CD4-positive, alpha-beta T cell treated with Interleukin-10 for 1 hour (primary cell): Measurements from ENCODE around the gene CARMIL1.
"Not testable (repeated sequence)": the region's sequence is repeated elsewhere in the genome, so short reads cannot be mapped to it uniquely, and the experiment has no call there.

Experiments
- DNase-seq: peaks from one replicate; pipeline ENCODE4 v3.0.0-alpha.2; 2020

CARMIL1 gene

DNA sequence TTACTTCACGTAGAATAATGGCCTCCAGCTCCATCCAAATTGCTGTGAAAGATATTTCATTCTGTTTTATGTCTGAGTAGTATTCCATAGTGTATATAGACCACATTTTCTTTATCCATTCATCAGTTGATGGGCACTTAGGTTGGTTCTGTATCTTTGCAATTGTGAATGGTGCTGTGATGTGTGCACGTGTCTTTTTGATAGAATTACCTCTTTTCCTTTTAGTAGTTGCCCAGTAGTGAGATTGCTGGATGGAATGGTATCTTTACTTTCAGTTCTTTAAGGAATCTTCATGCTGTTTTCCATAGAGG, 91.8 kb downstream of the CARMIL1 start:
- no peak for DNase-seq

DNA sequence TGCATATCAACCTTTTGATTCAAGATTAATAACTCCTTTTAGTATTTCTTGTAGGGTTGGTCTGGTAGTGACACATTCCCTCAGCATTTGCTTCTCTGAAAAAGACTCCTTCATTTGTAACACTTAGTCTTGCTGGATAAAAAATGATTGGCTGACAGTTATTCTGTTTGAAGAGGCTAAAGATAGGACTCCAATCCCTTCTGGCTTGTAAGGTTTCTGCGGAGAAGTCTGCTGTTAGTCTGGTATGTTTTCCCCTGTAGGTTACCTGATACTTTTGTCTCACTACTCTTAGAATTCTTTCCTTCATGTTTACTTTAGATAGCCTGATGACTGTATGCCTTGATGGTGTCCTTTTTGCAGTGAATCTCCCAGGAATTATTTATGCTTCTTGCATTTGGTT, 96.0 kb downstream of the CARMIL1 start:
- no peak for DNase-seq

DNA sequence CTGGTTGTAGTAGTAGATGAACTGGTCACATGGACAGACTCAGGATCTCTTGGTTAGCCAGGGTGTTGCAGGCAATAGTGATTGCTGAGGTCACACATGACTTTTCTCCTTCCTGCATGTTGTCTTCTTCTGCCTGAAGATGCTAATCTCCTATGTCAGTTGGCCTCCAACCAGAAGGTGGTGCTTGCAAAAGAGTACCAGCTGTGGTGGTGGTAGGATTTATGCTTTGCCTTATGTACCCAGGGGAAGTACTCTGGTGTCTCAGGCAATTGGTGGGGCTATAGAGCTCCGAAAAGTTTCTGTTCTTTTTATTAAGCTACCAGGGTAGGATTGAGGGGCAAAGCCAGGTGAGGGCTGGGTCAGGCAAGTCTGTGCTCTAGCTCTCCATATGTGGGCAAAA, 98.5 kb downstream of the CARMIL1 start:
- DNase-seq, result no peak

DNA sequence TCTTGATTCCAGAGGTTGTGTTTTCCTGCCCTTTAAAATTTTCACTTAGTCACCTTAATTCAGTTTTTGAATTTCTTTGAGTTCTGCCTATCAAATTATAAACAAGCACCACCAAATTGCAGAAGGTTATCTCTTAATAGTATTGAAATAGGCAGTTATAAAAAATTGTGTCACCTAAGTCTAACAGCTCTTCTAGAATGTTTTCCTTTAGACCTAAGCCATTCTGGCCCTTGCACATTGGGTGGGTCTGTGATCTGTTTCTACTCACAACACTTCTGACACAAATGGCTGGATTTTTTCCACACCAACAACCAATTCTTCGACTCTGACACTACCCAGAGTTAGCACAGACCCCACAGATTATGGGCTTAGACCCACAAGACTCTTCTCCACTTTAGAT, 101.9 kb downstream of the CARMIL1 start:
- no peak for DNase-seq

DNA sequence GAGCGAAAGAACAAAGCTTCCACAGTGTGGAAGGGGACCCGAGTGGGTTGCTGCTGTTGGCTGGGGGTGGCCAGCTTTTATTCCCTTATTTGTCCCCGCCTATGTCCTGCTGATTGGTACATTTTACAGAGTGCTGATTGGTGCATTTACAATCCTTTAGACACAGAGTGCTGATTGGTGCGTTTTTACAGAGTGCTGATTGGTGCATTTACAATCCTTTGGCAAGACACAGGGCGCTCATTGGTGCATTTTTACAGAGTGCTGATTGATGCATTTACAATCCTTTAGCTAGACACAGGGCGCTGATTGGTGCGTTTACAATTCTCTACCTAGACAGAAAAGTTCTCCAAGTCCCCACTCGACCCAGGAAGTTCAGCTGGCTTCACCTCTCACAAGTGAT, 103.3 kb downstream of the CARMIL1 start:
- not testable (repeated sequence) for DNase-seq

DNA sequence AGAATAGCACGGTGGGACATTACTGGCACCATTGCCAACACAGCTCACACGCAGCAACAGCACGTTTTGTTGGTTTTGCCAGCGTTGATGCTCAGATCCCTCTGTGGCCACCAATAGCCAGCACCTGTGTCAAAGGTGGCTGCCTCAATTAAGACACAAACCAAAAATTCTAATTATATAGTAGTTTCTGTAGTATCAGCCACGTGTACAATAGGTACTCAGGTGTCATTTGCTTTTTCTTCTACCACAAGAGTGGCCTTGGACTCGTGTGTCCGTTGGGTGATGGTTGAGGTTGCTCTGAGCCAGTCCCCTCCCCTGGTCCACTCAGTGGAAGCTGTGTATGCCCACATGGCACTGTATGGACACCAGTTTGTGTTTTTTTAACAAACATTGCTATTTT, 105.1 kb downstream of the CARMIL1 start:
- no peak for DNase-seq

DNA sequence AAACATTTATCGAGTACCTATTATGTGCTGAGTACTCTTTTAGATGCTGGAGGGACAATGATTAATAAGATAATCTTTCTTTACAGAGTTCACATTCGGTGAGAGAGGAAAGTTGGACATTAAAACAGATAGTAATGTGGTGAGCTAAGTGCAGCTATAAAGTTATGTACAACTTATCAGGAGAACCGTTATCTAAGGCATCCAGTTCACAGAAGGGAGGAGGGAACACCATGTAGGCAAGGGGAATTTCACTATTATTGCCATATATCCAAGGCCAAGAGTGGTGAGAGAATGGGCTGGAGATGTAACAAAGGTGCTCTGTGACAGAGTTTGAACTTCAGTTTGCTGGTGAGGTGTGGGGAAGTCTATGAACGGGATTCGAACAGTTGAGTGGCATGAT, 105.8 kb downstream of the CARMIL1 start:
- no peak for DNase-seq

DNA sequence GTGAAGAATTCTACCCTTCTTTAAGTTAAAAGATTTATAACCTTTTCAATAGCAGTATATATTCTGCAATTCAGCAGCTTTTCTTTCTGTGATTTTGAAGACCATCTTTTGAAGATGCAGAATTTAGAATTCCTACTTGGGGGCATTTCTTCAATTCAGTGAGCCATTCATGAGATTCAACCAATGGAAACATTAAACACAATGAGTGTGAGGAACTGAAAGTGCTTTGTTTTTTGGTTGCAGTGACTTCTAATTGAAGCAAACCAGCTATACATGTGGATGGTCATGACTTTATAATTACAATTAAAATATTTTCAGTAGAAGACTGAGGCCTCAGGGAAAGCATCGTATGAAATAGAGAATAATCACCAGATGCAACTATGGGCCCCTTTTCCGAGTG, 108.3 kb downstream of the CARMIL1 start:
- no peak for DNase-seq

DNA sequence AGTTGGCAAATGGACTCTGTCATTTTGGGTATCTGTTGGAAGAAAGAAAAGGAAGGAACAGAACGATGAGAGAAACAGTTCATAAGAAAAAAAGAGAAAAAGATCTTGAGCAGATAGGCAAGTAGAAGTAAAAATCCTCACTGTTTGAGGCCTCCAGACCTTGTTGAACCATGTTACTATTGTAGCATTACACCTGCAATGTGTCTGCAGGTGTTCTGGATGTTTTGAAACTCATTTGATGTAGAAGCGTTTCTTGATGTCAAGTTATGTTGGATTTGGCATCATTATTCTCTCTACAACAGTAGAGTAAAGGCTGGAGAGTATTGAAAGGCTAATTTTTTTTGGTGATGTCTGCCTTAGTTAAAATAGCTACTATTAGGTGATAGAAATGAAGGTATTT, 108.7 kb downstream of the CARMIL1 start:
- DNase-seq, result no peak

DNA sequence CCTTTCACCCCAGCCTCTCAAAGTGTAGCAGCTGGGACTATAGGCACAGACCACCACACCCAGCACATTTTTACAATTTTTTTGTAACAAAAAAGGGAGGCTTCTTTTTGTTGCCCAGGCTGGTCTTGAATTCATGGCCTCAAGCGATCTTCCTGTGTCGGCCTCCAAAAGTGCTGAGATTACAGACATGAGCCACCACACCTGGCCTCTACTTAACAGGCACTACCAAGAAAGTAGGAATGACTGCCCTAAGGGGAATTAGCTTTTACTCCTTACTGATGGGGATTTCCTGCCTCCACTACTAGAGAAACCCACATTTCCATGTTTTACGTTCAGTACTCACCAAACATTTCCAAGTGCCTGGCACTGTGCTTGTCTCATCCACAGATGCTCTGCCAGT, 109.6 kb downstream of the CARMIL1 start:
- no peak for DNase-seq

DNA sequence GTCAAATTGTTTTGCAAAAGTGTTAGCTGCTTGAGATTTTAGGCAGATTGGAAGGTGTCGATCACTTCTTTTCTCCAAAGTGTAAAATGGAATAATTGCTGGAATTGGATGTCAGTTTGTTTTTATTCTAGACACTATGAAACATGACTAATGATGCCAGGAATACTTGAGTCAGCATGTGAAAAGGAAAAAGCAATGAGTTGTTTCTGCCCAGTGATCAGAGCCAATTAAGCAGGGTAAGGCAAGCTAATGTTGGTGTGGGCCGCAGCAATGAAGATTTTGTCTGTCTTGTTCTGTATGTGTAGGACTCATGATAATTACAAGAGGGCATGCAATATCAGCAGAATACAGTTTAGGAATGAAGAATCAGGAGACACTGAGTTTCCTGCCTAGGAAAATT, 110.3 kb downstream of the CARMIL1 start:
- DNase-seq, result no peak

DNA sequence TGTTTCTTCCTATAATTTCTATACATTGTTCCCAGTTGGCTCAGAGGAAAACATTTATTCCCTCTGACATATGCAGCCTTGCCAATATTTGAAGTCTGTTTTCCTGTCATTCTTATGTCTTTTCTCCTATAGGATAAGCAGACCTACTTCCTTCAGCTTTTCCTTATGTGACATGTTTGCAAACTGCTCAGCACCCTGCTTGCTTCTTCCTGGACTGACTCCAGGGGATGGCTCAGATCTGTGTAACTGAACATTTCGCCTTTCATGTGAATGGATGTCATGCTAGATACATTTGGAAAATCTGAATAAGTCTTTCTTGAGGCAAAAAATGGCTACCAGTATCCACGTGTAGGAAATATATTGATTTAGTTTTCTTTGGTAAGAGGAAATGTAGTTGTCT, 113.2 kb downstream of the CARMIL1 start:
- DNase-seq, result no peak

DNA sequence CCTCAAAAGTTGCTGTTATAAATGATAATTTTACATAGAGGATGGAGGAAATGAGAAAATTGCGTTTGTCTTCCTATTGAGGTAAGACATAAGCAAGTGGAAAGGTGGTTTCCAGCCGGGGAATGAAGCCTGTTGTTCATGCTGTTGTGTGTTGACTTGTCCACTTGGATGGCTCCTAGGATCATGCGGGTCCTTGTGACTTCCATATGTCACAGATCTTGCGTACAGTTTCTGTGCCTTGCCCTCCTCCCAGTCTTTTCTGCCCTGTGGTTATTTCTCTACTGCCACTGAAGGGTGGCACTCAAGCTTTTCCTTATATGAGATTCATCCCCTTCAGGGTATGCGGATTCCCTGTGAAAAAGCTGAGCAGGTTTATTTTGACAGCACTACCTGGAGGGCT, 116.6 kb downstream of the CARMIL1 start:
- no peak for DNase-seq

DNA sequence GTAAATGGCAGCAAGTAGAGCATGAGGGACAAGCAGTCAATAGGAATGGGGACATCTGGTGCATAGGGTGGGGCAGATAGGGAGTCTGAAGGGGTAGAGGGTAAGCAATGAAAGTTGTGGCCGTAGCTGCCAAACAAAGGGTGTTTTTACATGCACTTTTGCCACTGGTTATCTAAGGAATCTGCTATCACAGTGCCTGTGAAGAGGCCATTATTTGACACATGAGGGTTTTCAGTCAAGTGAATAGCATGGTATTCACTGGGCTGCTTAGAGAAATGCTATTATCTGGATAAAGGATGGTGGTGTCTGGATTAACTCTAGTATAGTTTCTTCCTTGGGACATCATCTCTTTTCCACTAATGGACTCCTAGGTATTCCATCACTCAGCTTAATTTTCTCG, 118.2 kb downstream of the CARMIL1 start:
- DNase-seq, result no peak

DNA sequence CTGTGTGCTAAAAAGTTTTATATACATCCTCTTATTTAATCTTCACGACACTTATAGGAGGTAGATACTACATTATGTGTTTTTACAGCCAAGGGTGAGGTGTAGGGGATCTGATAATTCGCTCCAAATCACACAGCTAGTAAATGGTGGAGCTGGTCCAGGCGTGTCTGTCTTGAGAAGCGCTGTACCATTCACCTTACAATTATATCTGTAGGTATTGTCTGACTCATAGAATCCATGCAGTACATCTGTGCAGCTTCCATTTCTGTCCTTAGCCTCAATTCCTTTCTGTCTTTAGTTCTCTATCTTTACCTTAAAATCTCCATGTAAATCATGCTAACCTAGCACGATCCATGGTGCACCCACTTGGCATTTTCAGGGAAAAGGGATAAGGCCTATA, 120.7 kb downstream of the CARMIL1 start:
- DNase-seq, result no peak

DNA sequence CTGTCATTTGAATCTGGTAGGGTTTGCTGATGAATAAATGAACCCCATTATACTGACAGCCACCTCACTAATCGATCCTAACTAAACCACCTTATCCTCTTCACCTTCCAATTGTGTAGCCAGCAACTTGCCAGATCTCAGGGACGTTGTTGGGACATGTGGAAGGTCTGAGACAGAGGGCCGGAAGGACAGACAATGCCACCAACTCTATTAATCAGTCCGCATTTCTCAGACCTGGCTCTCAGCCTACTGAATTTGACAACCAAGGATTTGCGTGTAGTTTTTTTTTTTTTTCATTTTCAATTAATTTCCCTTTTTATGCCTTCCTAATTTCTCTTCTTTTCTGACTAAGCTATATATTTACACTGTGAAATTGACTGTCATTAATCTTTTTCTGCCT, 122.5 kb downstream of the CARMIL1 start:
- no peak for DNase-seq

DNA sequence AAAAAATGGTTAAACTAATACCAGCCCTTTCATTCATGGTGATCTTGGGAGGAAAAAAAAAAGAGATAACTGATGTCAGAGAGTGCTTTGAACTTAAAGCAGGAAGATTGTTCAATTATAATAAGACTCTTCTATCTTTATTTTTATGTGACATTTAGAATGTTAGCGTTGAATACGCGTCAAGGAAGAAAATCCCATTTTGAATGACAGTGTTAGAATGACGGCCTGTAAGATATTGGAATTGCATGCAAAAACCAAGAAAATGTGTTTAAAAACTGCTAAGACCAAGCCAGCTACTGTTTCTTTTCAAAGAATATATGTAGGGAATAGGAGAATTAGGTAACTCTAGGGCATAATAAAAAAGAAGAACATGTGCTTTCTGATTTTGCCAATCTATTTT, 123.0 kb downstream of the CARMIL1 start:
- DNase-seq, result no peak

DNA sequence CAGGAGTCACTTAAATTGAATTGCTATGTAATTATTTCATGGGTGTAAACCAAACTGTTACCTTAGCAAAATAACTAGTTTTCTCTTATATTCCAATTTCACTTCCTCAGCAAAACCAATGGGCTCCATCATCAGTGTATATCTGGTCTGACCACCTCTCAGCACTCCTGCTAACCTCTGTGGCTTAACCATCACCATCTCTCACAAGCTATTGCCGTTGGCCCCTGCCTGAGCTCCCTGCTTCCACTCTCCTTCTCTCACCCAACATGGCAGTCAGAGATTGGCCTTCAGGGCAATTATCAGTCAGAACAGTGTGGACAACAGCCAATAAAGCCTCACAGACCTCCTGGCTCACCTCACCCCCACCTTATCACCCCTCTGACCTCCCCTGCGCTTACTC, 124.0 kb downstream of the CARMIL1 start:
- DNase-seq, result no peak

DNA sequence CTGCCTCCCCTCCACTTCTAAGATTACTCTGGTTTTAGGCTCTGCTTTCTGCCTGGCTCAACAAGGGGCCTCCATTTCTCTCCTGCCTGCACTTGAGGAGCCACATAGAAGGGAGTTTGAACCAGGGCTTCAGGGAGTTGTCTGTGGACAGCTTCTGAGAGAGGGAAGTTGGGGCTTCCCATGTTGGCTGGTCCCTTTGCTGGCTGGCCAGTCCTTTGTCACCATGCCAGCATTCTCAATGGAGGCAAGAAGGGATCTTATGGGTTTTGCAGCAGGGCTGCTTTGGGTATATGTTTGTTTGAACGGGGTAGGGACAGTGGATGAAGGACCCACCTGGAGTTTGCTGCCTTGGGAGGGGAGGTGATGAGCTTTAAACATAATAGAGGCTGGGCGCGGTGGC, 124.9 kb downstream of the CARMIL1 start:
- no peak for DNase-seq

DNA sequence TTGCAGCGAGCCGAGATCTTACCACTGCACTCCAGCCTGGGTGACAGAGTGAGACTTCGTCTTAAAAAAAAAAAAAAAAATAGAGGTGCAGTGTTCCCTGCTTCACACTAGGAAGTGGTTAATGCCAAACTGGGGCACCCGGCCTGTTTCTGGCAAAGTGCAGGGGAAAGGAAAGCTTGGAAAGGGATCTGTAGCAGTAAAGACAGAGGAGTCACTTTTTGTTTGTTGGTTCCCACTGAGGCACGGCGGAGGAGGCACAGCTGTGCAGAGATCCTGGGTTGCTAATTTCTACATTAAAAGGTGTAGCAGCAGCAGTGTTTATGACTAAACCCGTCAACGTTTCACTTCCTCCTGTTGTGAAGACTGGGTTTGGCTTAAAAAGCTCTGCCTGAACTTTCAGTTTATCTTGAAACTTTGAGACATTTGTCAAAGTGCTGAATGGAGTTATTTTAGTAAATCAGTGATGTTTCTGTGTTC, 125.6 kb downstream of the CARMIL1 start:
- peak; percentile 39 for DNase-seq

DNA sequence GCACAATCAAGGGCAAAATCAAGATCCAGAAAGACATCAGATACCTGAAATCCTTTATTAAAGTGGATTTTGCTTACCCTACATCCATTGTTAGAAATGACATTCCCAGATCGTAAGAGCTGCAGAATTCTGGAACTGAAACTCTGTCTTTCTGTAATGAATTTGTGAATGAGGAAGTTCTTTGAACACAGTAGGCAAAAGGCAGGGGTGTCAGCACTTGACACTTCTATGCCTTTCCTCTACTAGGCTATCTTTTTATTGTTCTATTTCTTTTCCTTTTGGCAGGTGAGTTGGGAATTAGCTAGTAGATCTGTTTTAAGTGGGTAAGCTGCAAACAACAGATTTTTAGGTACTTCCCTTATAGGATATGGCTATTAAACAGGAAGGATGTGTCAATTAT, 126.3 kb downstream of the CARMIL1 start:
- peak; percentile 3 for DNase-seq

DNA sequence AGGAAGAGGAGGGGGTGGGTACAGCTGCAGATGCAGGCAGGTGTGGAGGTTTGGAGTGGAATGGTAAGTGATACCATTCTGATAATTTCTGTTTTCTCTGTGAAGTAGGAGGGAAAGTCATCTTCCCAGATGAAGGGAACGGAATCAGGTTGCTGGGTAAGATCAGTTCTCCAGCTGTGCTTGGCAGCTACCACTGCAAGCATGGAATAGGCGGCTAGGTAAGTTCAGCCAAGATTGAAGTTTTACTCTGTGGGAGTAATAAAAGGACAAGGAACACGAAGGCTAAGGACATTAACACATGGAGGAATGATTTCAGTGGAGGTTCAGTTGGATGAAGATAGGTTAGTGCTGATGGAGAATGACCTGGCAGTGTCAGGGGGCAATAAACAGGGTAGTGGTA, 128.3 kb downstream of the CARMIL1 start:
- DNase-seq, result no peak

DNA sequence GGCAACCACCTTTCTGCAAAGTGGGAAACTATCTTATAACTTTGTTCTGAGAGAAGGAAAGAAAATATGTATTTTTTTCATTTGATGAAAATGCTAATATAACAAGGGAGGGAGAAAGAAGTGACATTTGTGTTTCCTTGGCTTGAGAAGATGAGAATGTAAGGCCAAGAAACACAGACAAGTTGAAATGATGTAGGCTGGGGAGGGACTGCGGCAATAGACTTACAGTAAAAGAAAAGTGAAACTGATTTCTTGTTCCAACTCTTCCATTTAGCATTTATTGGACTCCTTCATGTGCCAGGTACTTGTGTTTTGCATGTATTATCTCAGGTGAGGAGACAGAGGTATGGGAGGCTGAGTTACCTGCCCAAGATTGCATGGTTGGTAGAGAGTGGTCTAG, 130.9 kb downstream of the CARMIL1 start:
- peak; percentile 12 for DNase-seq

DNA sequence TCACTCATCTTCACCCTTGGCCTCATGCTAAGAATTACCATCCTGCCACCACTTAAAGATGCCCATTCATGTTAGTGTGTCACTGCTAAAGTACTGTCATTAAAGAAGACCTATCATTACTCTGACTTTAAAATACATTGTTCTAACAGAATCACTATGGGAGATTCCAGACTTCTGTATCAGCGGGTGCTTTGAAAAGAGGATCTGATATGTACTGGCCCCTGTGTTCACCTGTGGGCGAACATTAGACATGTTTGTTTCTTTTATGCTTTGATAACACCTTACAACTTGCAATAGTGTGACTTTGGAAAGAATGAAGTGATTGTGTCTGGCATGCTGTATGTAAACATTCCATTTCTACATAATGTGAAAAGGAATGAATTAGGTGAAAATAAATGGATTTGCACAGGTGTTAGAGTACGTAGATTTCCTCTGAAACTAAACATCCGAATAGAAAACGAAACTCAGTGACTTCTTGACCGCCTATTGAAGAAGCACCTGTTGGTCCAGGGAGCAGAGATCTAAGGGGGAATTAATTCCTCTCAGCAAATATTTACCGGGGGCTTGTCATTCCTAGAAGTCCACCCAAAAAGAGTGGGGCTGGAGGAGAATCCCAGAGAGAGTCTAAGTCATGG, 132.3 kb downstream of the CARMIL1 start:
- no peak for DNase-seq

DNA sequence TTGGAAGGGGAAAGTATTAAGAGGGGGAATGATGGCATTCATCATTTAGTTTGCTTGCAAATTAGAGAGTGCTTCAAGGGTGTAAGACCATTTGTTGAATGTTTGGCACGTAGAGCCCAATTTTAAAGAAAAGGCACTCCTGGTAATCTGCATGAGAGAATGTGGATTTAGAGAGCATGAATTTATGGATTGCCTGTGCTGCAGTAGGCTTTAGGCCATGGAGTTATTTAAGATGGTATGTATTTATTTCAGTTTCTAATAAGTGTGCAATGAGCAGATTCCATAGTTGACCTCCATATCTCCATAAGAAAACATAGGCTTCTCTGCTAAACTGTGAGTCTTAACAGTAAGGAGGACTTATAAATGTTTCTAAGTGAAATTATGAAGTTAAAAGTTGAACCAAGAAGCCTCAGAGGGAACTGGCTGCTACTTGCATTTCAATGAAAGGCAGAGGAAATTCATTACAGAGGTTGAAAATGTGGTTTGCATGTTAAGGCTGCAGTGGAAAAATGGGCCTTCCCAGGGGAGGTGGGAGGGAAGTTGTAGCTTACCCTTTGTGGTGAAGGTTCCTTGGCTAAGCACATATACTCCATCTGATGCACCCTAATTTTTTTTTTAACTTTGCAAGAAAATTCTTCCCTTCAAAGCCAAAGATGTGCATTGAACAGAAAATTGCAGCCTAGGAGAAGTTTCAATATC, 134.2 kb downstream of the CARMIL1 start:
- no peak for DNase-seq
